ENCODE data around the gene PPFIA1. TPM values are rescaled to one million over a fixed set of nuclear protein-coding genes. Genes with fewer than 3 reads are reported as not detected.

The PPFIA1 gene
- total RNA-seq, 2 experiments from 2014 or later, result 34.3 to 42.0 TPM

DNA sequence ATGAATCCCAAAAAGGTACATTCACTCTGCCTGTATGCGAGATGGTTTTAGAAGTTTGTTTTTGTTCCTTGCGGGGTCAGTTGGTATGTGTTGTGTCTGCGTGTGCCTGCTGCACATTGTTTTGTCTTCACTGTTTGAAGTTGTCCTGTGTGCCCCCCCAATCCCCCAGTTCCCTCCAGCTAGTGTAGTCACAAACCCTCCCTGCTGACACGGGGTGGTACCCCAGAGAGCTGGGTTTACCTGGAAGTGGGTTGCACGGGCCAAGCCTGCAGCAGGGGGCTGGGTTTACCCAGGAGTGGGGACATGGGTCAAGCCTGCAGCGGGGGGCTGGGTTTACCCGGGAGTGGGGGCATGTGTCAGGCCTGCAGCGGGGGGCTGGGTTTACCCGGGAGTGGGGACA is 150.0 kb downstream of the PPFIA1 start:
- ATAC-seq (ENCODE audit: poor library complexity) (no peak), DNase-seq (no peak)
- no peak overlapping the region for H3K4me3 ChIP-seq (ENCODE audit: low read length)
- CTCF ChIA-PET, result no interaction called here
- H3K9me3 ChIP-seq (ENCODE audit: control insufficient read depth in 1 of 2, insufficient read depth in 1 of 2, low read length in 2 of 2), result no peaks in the 10 kb centered on the region
- no peak for TF ChIP-seq CTCF (IDR thresholded peaks at IDR 0.05)
- H3K27ac Mint-ChIP-seq, result no peak overlapping the region
- no peaks in the 10 kb centered on the region for H3K4me1 ChIP-seq (ENCODE audit: insufficient read depth, low read length)
- H3K27ac ChIP-seq (ENCODE audit: low read depth in 1 of 2, low read length in 2 of 2), result no peak overlapping the region
- H3K9me3 Mint-ChIP-seq, result no peaks in the 10 kb centered on the region
- no peaks in the 10 kb centered on the region for H3K4me1 Mint-ChIP-seq (ENCODE audit: low read depth)
- no peaks in the 10 kb centered on the region for H3K27me3 ChIP-seq (ENCODE audit: control insufficient read depth in 1 of 2, insufficient read depth in 2 of 2, low read length in 2 of 2)
- H3K27me3 Mint-ChIP-seq, result no peaks in the 10 kb centered on the region
- H3K4me3 Mint-ChIP-seq, result no peak overlapping the region
- intact Hi-C loops (cut with DNase I, micrococcal nuclease), result no loop called here
- H3K36me3 Mint-ChIP-seq (ENCODE audit: low read depth), result no peaks in the 10 kb centered on the region
- POLR2A ChIA-PET, result no interaction called here
- H3K36me3 ChIP-seq (ENCODE audit: insufficient read depth, low read length), result no peaks in the 10 kb centered on the region

GRCh38 chr11:70421123-70421522 is 150.6 kb downstream of the PPFIA1 start:
- no peaks in the 10 kb centered on the region for H3K27me3 Mint-ChIP-seq
- Histone ChIP-seq H3K4me1 (ENCODE audit: insufficient read depth, low read length) (no peaks in the 10 kb centered on the region), H3K9me3 (ENCODE audit: control insufficient read depth in 1 of 2, insufficient read depth in 1 of 2, low read length in 2 of 2) (no peaks in the 10 kb centered on the region), H3K4me3 (ENCODE audit: low read length) (no peak overlapping the region), H3K27ac (ENCODE audit: low read depth in 1 of 2, low read length in 2 of 2) (no peak overlapping the region), H3K36me3 (ENCODE audit: insufficient read depth, low read length) (no peaks in the 10 kb centered on the region), H3K27me3 (ENCODE audit: control insufficient read depth in 1 of 2, insufficient read depth in 2 of 2, low read length in 2 of 2) (no peaks in the 10 kb centered on the region)
- POLR2A ChIA-PET, result no interaction called here
- ATAC-seq (ENCODE audit: poor library complexity), result no peak
- intact Hi-C loops (cut with DNase I, micrococcal nuclease), result no loop called here
- H3K9me3 Mint-ChIP-seq, result no peaks in the 10 kb centered on the region
- H3K4me3 Mint-ChIP-seq, result no peak overlapping the region
- no peaks in the 10 kb centered on the region for H3K4me1 Mint-ChIP-seq (ENCODE audit: low read depth)
- CTCF ChIA-PET, result no interaction called here
- no peak for TF ChIP-seq CTCF (IDR thresholded peaks at IDR 0.05)
- no peak overlapping the region for H3K27ac Mint-ChIP-seq
- no peak for DNase-seq
- no peaks in the 10 kb centered on the region for H3K36me3 Mint-ChIP-seq (ENCODE audit: low read depth)

DNA sequence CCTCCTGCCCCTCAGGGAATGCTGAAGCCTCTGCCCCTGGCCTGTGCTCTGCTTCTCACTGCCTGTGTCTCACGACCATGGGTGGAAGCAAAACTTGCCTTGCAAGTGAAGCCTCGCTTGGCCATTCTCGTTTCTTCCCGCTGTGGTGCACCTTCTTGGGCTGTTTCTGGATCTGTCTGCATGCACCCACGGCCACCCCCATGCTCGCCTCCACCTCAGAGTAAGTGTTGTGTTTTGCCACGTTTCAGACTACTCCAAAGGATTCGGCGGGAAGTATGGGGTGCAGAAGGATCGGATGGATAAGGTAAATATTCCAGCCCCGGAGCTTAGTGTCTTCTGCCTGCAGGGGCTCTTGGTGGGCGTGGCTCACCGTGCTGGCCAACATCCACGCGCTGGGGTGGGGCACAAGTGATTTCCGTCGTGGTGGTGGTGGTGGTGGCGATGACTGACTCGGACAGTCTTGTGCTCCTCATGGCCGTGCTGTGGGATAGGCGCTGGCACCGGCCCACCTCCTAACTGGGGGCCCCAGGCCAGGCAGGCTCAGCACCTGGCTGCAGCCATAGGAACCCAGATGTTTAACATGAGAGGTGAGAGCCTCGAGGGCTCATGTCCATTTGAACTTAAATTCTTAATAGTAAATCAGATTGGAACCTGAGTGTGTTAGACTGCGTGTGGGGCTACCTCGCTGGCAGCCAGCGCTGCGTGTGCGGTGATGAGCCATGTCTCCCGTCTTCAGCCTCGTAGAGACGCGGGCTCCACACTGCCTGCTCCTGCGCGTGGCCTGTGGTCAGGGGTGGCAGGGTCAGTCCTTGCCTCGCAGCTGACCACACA is 152.4 kb downstream of the PPFIA1 start:
- DNase-seq (no peak), ATAC-seq (ENCODE audit: poor library complexity) (no peak)
- H3K4me1 ChIP-seq (ENCODE audit: insufficient read depth, low read length), result no peaks in the 10 kb centered on the region
- ChIA-PET POLR2A (no interaction called here), CTCF (no interaction called here)
- H3K4me3 ChIP-seq (ENCODE audit: low read length), result no peak overlapping the region
- H3K36me3 ChIP-seq (ENCODE audit: insufficient read depth, low read length), result no peaks in the 10 kb centered on the region
- no peak for TF ChIP-seq CTCF (IDR thresholded peaks at IDR 0.05)
- intact Hi-C loops (cut with DNase I, micrococcal nuclease), result no loop called here
- no peak overlapping the region for H3K4me3 Mint-ChIP-seq
- H3K27ac Mint-ChIP-seq, result no peak overlapping the region
- H3K27me3 Mint-ChIP-seq, result no peaks in the 10 kb centered on the region
- H3K27ac ChIP-seq (ENCODE audit: low read depth in 1 of 2, low read length in 2 of 2), result no peak overlapping the region
- H3K4me1 Mint-ChIP-seq (ENCODE audit: low read depth), result no peaks in the 10 kb centered on the region
- H3K9me3 Mint-ChIP-seq, result no peaks in the 10 kb centered on the region
- no peaks in the 10 kb centered on the region for H3K36me3 Mint-ChIP-seq (ENCODE audit: low read depth)
- H3K9me3 ChIP-seq (ENCODE audit: control insufficient read depth in 1 of 2, insufficient read depth in 1 of 2, low read length in 2 of 2), result no peaks in the 10 kb centered on the region
- no peaks in the 10 kb centered on the region for H3K27me3 ChIP-seq (ENCODE audit: control insufficient read depth in 1 of 2, insufficient read depth in 2 of 2, low read length in 2 of 2)
